H1 (cell line): ENCODE data around the gene ACOT11. TPM values are rescaled to one million over a fixed set of nuclear protein-coding genes. Genes with fewer than 3 reads are reported as not detected.

ENCODE experiments used
- CTCF ChIA-PET: fragments of 300-600 bp; sonication (Branson Sonifier 250); formaldehyde crosslinking; loops from one replicate; lab custom pipeline; 2021; ENCODE audit not compliant: partially characterized antibody; lab: Charles Lee
- POLR2A ChIA-PET: fragments of 300-600 bp; sonication (Branson Sonifier 250); formaldehyde crosslinking; loops from one replicate; lab custom pipeline; 2021; ENCODE audit warnings: inconsistent platforms; ENCODE audit not compliant: partially characterized antibody; lab: Charles Lee
- DNase-seq, 2 experiments: peaks; one replicate each; pipeline versions ENCODE4 v3.0.0 to v3.0.0-alpha.2; 2010 to 2022; ENCODE audit warnings: low spot score in 2 of 2, low read depth in 1 of 2, mixed read lengths in 1 of 2
- FAIRE-seq: peaks from 2 replicates; lab custom pipeline; 2011; peaks lifted over from hg19 to GRCh38; lab: Jason Lieb, UNC
- H2AFZ ChIP-seq: 2 replicates; pipeline ENCODE4 v1.8.1; 2012; ENCODE audit warnings: low read length, inconsistent platforms
- H2AK5ac ChIP-seq: 2 replicates; pipeline ENCODE4 v1.6.1; 2013; ENCODE audit warnings: low read depth, low read length
- H2BK120ac ChIP-seq: replicated peaks from 2 replicates; pipeline ENCODE3; 2013; ENCODE audit warnings: low read depth, low read length, inconsistent platforms
- H2BK12ac ChIP-seq: 2 replicates; pipeline ENCODE4 v1.6.1; 2013; ENCODE audit warnings: low read depth, low read length
- H2BK15ac ChIP-seq: 2 replicates; pipeline ENCODE4 v1.6.1; 2013; ENCODE audit warnings: low read length
- H2BK20ac ChIP-seq: 2 replicates; pipeline ENCODE4 v1.6.1; 2013; ENCODE audit warnings: low read length
- H2BK5ac ChIP-seq: 2 replicates; pipeline ENCODE4 v1.6.1; 2013; ENCODE audit warnings: low read depth, low read length
- H3K14ac ChIP-seq: 2 replicates; pipeline ENCODE4 v1.6.1; 2013; ENCODE audit warnings: inconsistent platforms; ENCODE audit not compliant: insufficient read length
- H3K18ac ChIP-seq: 2 replicates; pipeline ENCODE4 v1.6.1; 2013; ENCODE audit warnings: low read length; ENCODE audit errors: extremely low read depth
- H3K23ac ChIP-seq: 2 replicates; pipeline ENCODE4 v1.6.1; 2013; ENCODE audit warnings: inconsistent platforms; ENCODE audit not compliant: insufficient read length
- H3K23me2 ChIP-seq: 2 replicates; pipeline ENCODE4 v1.6.1; 2013; ENCODE audit warnings: low read depth, low read length
- H3K27ac ChIP-seq: 2 replicates; pipeline ENCODE4 v1.6.1; 2011; ENCODE audit warnings: low read depth, low read length, inconsistent platforms
- H3K27me3 ChIP-seq, 4 experiments: replicated peaks in 1 of 4; 1 replicate in 1 of 4; 2 replicates in 3 of 4; pipeline versions ENCODE4 v1.6.1 to v1.8.1; 2011 to 2013; ENCODE audit warnings: low read length in 3 of 4, mild to moderate bottlenecking in 3 of 4, inconsistent platforms in 2 of 4, mixed read lengths in 2 of 4, moderate library complexity in 1 of 4; ENCODE audit not compliant: control insufficient read depth in 3 of 4, insufficient read depth in 3 of 4; ENCODE audit errors: extremely low read depth in 1 of 4
- H3K36me3 ChIP-seq, 4 experiments: 2 replicates each; pipeline versions ENCODE4 v1.6.1 to v1.8.1; 2011 to 2013; ENCODE audit warnings: mild to moderate bottlenecking in 4 of 4, low read length in 3 of 4, moderate library complexity in 2 of 4, control low read depth in 1 of 4, inconsistent platforms in 1 of 4; ENCODE audit not compliant: insufficient read depth in 4 of 4, control insufficient read depth in 2 of 4
- H3K4ac ChIP-seq: replicated peaks from 2 replicates; pipeline ENCODE3; 2013; ENCODE audit warnings: low read length, low read depth, mixed read lengths, inconsistent platforms; ENCODE audit not compliant: insufficient read length
- H3K4me1 ChIP-seq, 4 experiments: replicated peaks in 1 of 4; 1 replicate in 1 of 4; 2 replicates in 3 of 4; pipeline versions ENCODE4 v1.6.1 to v1.8.1; 2011 to 2013; ENCODE audit warnings: low read length in 3 of 4, inconsistent platforms in 2 of 4, mixed read lengths in 1 of 4; ENCODE audit not compliant: insufficient read depth in 4 of 4, control insufficient read depth in 3 of 4
- H3K4me2 ChIP-seq, 2 experiments: 2 replicates each; pipeline versions ENCODE4 v1.6.1 to v1.8.1; 2011 to 2013; ENCODE audit warnings: low read depth in 2 of 2, low read length in 2 of 2, control low read depth in 1 of 2, inconsistent platforms in 1 of 2, mild to moderate bottlenecking in 1 of 2; ENCODE audit not compliant: insufficient read depth in 1 of 2
- H3K4me3 ChIP-seq, 4 experiments: fragments of 200-600, 300-600 bp in 1 of 4; sonication (generic), shearing (Covaris generic), sonication (Bioruptor Twin) in 1 of 4; 2 replicates each; pipeline versions ENCODE4 v1.5.1 to v1.8.1; 2011 to 2016; ENCODE audit warnings: low read length in 4 of 4, low read depth in 3 of 4, control low read depth in 2 of 4, inconsistent platforms in 2 of 4, mild to moderate bottlenecking in 2 of 4, mixed read lengths in 1 of 4, moderate library complexity in 1 of 4; ENCODE audit not compliant: insufficient read depth in 2 of 4; ENCODE audit errors: extremely low read depth in 1 of 4
- H3K56ac ChIP-seq: replicated peaks from 2 replicates; pipeline ENCODE3; 2013; ENCODE audit warnings: low read depth, mild to moderate bottlenecking, mixed read lengths, low read length, inconsistent platforms; ENCODE audit not compliant: insufficient read length
- H3K79me1 ChIP-seq: 2 replicates; pipeline ENCODE4 v1.6.1; 2013; ENCODE audit warnings: low read depth, low read length, control low read depth
- H3K79me2 ChIP-seq, 2 experiments: 2 replicates each; pipeline versions ENCODE4 v1.6.1 to v1.8.1; 2012 to 2013; ENCODE audit warnings: low read length in 2 of 2, mild to moderate bottlenecking in 2 of 2, inconsistent platforms in 1 of 2; ENCODE audit not compliant: insufficient read depth in 2 of 2, control insufficient read depth in 1 of 2
- H3K9ac ChIP-seq, 4 experiments: replicated peaks in 1 of 4; 1 replicate in 1 of 4; 2 replicates in 3 of 4; pipeline versions ENCODE4 v1.6.1 to v1.8.1; 2011 to 2013; ENCODE audit warnings: low read depth in 3 of 4, low read length in 3 of 4, control low read depth in 2 of 4, mild to moderate bottlenecking in 2 of 4, moderate library complexity in 2 of 4, inconsistent platforms in 1 of 4; ENCODE audit errors: extremely low read depth in 1 of 4
- H3K9me3 ChIP-seq, 2 experiments: 2 replicates each; pipeline versions ENCODE4 v1.6.1 to v1.8.1; 2012 to 2013; ENCODE audit warnings: mild to moderate bottlenecking in 2 of 2, moderate library complexity in 2 of 2, control low read depth in 1 of 2, inconsistent platforms in 1 of 2, low read depth in 1 of 2, low read length in 1 of 2, mixed read lengths in 1 of 2; ENCODE audit not compliant: insufficient read depth in 2 of 2
- H4K20me1 ChIP-seq, 2 experiments: replicated peaks in 1 of 2; 2 replicates each; pipeline versions ENCODE3 to v1.8.1; 2011 to 2013; ENCODE audit warnings: inconsistent platforms in 2 of 2, low read length in 2 of 2, mild to moderate bottlenecking in 1 of 2; ENCODE audit not compliant: insufficient read depth in 2 of 2, control insufficient read depth in 1 of 2
- H4K5ac ChIP-seq: 2 replicates; pipeline ENCODE4 v1.6.1; 2013; ENCODE audit warnings: low read length, low read depth, mixed read lengths, inconsistent platforms; ENCODE audit not compliant: insufficient read length
- H4K8ac ChIP-seq: 2 replicates; pipeline ENCODE4 v1.8.0; 2013; ENCODE audit warnings: mild to moderate bottlenecking, moderate library complexity, low read length, inconsistent platforms; ENCODE audit not compliant: insufficient read depth; ENCODE audit errors: extremely low read depth
- H4K91ac ChIP-seq: replicated peaks from 2 replicates; pipeline ENCODE3; 2013; ENCODE audit warnings: low read length, mixed read lengths, inconsistent platforms; ENCODE audit not compliant: insufficient read length
- BCL11A ChIP-seq, 2 experiments: IDR thresholded peaks; one replicate each; pipeline ENCODE4 v1.6.1; 2011; ENCODE audit warnings: low read depth in 2 of 2, low read length in 2 of 2, mild to moderate bottlenecking in 2 of 2
- CEBPB ChIP-seq: IDR thresholded peaks from 2 replicates; pipeline ENCODE4 v1.6.1; 2012; ENCODE audit warnings: low read depth, low read length
- EGR1 ChIP-seq: IDR thresholded peaks from 2 replicates; pipeline ENCODE4 v1.6.1; 2011; ENCODE audit warnings: low read depth, low read length, borderline replicate concordance
- KDM1A ChIP-seq: fragments of 200-600, 300-600 bp; sonication (generic); IDR thresholded peaks from 2 replicates; pipeline ENCODE4 v1.7.1; 2016; ENCODE audit warnings: mild to moderate bottlenecking, low read length, borderline replicate concordance
- MAFK ChIP-seq: IDR thresholded peaks from 2 replicates; pipeline ENCODE4 v1.6.1; 2012; ENCODE audit warnings: low read depth, mild to moderate bottlenecking, improper control_type of control experiment, low read length
- POLR2A ChIP-seq, 2 experiments: IDR thresholded peaks; 1 replicate in 1 of 2; 2 replicates in 1 of 2; pipeline ENCODE4 v1.6.1; 2011; ENCODE audit warnings: low read depth in 2 of 2, low read length in 2 of 2, mild to moderate bottlenecking in 2 of 2; ENCODE audit errors: control extremely low read depth in 1 of 2
- RXRA ChIP-seq: IDR thresholded peaks from 2 replicates; pipeline ENCODE4 v1.6.1; 2011; ENCODE audit warnings: low read depth, mild to moderate bottlenecking, low read length, moderate library complexity; ENCODE audit not compliant: insufficient read depth
- TBP ChIP-seq: IDR thresholded peaks from 2 replicates; pipeline ENCODE4 v1.6.1; 2011; ENCODE audit warnings: low read depth, low read length, improper control_type of control experiment
- YY1 ChIP-seq: IDR thresholded peaks from 2 replicates; pipeline ENCODE4 v1.6.1; 2011; ENCODE audit warnings: low read depth, mild to moderate bottlenecking, low read length
- WGBS, 2 experiments: shearing (Covaris generic) in 1 of 2; methylation state at CpG; one replicate each; pipeline versions ENCODE4 v1.1.6 to v1.1.7; 2013 to 2015; ENCODE audit warnings: low lambda C conversion rate in 2 of 2, mixed read lengths in 2 of 2, inconsistent platforms in 1 of 2, low coverage in 1 of 2, missing lambda C conversion rate in 1 of 2; ENCODE audit not compliant: insufficient replicate concordance in 2 of 2, insufficient coverage in 1 of 2, insufficient read length in 1 of 2; ENCODE audit errors: extremely low coverage in 1 of 2, missing lambda C conversion rate in 1 of 2; 5-methylcytosine and 5-hydroxymethylcytosine counted together
- polyA plus RNA-seq, 7 experiments: library from polyadenylated mRNA; depleted of rRNA in 3 of 7; stranded (reverse) in 5 of 7; unstranded in 2 of 7; fragments of >200 nt in 5 of 7; fragments of 200-250 nt in 2 of 7; gene quantifications; 1 replicate in 5 of 7; 2 replicates in 1 of 7; 4 replicates in 1 of 7; pipeline versions ENCODE4 v1.2.1 to v1.2.3, GENCODE V29; 2011 to 2013; ENCODE audit warnings: missing spikeins in 2 of 7, mixed read lengths in 2 of 7
- total RNA-seq: library from RNA; stranded (reverse); fragmentation: NEBNext Ultra II Directional; extraction: Animal tissue kit (Norgen Biotek cat#: 25700); gene quantifications from 2 replicates; pipeline ENCODE4 v1.2.1, GENCODE V29; 2021

Gene ACOT11
- total and polyA plus RNA-seq, 2 of the 8 experiments (the other 6 are each of a cell fraction or from before 2014, with no cell fraction given), result 3.8 to 4.5 TPM

DNA sequence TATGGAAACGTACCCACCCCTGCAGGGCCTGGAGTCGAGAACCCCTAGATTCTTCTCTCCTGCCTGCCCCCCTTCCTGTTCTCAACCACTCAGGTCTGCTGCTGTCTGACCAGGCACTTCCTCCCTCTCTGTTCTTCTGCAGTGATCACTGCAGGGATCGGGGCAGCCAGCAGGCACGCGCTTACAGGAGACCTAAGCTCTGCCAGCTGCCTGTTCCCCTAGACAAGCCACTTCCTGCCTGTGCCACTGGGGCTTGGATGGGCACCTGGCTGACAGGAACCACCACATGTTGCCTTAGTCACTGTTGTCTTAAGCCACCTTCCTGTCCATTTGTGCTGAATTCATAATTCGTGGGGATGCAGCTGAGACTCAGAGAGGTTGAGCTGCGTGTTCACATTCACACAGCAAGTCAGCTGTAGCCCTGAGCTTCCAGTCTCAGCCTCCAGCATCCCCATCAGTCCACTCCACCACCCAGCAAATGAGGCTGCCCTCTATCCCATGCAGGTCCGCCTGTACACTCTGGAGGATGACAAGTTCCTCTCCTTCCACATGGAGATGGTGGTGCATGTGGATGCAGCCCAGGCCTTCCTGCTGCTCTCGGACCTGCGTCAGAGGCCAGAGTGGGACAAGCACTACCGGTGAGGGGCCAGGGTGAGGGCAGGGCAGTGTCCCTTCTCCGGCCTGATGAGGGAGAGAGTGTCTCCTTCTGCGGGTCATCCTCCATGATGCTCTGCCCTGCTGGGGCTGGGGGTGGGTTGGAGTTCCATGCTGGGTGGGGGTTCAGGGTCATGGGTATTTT, 56.7 kb downstream of the ACOT11 start:
- Histone ChIP-seq H3K4me3 (no peak overlapping the region), H4K91ac (peak overlapping the region; percentile 53), H3K18ac (no peak overlapping the region; the same call in 1 of the 2 replicates), H3K9me3 (no peaks in the 10 kb centered on the region), H2AFZ (no peak overlapping the region), H2BK20ac (no peak overlapping the region), H4K20me1 (peaks cover 0 to 6% of the 10 kb centered on the region in 2 experiments), H3K56ac (no peak overlapping the region), H3K79me2 (no peaks in the 10 kb centered on the region), H4K8ac (no peak overlapping the region; the same call in 1 of the 2 replicates), H3K4ac (peak overlapping the region; percentile 1), H3K4me2 (no peak overlapping the region), H2BK12ac (peak overlapping the region; percentile 12; the same call in 1 of the 2 replicates), H3K14ac (no peak overlapping the region), H3K23ac (no peak overlapping the region), H2BK15ac (no peak overlapping the region; the same call in 1 of the 2 replicates), H2BK120ac (no peak overlapping the region), H3K9ac (no peak overlapping the region), H3K4me1 (peaks cover 0 to 5% (median 1%) of the 10 kb centered on the region in 4 experiments; a peak in 1 of 7 replicates), H3K79me1 (no peaks in the 10 kb centered on the region), H3K27ac (no peak overlapping the region), H2BK5ac (no peak overlapping the region), H4K5ac (no peak overlapping the region), H3K23me2 (no peaks in the 10 kb centered on the region), H2AK5ac (0 out of 2 replicates have a peak overlapping the region, but pooled peaks have one; percentile 5), H3K36me3 (no peaks in the 10 kb centered on the region), H3K27me3 (no peaks in the 10 kb centered on the region)
- DNase-seq (no peak), FAIRE-seq (no peak)
- ChIA-PET POLR2A (no interaction called here), CTCF (interaction anchor here (1.2 to 1.4 kb wide), 2 partner anchors 10 to 25 kb away, joined by 3 to 6 read pairs; no protein-coding TSS in a partner anchor)
- TF ChIP-seq CEBPB (no peak), RXRA (no peak), MAFK (no peak), YY1 (no peak), KDM1A (no peak), TBP (no peak), EGR1 (no peak), BCL11A (IDR thresholded peaks at IDR 0.05; ENCODE audit: low read depth in 2 of 2, low read length in 2 of 2) (no peak), POLR2A (IDR thresholded peaks at IDR 0.05; ENCODE audit: control extremely low read depth in 1 of 2, low read depth in 2 of 2, low read length in 2 of 2) (no peak)
- 92% methylated on average over 9 of the region's 13 CpGs; no CpG with 5 or more reads in 1 of the 2 experiments for WGBS, 2 experiments
